GM21786 (cell line): ENCODE measurements around the gene NAGPA.

ENCODE experiments used
- ATAC-seq: cut with Tn5 transposase; IDR thresholded peaks from one replicate; pipeline ENCODE4 v1.9.1; 2021; ENCODE audit not compliant: unreplicated experiment

Gene NAGPA

GRCh38 chr16:5030251-5030870 lies 3.4 kb downstream of the NAGPA start:
- no peak for ATAC-seq

DNA sequence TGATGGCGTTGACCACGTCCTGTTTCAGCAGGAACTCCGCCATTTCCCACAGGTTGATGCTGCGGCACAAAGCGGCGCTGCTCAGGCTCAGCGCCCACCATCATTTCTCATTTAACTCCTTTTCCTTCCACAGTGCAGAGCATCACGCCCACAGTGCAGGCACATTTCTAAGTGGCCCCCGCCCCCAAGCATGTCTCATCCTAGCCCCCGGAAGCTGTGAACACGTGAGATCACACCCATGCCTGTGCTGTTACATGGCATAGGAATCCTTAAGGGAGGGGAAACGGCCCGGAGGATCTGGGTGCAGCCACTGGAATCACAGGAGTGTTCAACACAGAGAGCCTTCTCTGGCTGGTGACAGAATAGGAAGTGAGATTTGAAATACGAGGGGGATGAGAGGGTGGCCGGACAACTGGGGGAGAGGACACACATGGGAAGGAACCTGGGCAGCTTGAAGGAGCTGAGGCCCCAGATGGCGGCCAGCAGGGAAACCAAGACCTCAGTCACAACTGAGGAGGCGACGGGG lies 4.7 kb downstream of the NAGPA start:
- no peak for ATAC-seq

- no peak for ATAC-seq
Measured at GRCh38 chr16:5027575-5028235, 6.0 kb downstream of the NAGPA start.

DNA sequence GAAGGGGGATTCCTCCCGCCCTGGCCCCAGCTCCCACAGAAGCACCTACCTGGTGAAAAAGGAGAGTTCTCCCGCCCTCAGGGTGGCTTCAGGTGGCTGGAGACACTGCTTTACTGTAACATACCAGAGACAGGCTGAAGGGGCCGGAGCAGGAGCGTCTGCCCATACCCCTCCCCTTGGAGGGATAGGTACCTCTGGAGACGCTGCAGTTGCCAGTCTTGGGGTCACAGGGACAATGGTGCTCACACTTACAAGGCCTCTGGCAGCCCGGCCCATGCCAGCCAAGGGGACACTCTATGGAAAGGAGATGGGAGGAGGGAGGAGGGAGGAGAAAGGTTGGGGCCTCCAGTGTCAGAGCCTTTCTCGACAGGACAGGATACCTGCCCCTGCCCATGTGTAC lies 6.6 kb downstream of the NAGPA start:
- no peak for ATAC-seq

- no peak for ATAC-seq
Measured at GRCh38 chr16:5026664-5027063, 7.1 kb downstream of the NAGPA start.

DNA sequence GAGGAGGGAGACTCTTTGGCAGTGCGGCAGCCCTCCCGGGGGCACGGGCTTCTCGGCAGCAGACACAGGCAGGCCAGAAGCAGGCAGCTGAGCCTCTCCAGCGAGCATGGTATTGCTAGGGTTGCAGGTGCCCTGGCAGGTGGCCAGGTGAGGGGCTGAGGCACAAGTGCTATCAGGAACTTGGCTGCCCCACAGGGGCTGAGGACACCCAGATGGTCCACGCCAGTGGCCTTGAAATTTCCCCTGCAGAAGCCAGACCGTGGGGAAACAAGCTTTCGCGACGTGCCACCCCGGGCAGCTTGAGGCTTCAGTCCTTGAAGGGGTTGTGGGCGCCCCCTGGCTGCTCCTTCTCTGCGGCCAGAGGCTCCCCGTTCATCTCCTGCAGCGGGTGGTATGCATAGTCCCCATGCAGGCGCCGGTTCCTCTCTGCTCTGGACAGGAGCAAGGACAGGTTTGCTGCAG lies 8.5 kb downstream of the NAGPA start:
- ATAC-seq, result no peak

DNA sequence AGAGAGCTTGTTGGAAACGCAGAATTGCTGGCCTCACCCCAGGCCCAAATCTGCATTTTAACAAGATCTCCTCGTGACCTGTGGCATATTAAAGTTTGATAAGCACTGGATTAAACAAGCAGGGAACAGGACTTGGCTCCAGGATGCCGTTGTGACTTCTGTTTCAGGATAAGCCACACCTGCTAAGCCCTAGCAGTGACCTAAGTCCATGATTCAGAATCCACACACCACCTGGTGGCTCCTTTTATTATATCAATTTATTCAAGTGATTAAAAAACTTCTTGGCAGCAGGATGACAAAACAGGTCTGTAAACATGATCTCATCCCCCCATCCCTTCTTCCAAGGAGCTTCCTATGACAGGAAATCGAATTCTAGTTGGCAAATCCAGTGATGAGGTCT lies 9.1 kb downstream of the NAGPA start:
- ATAC-seq, result no peak

GRCh38 chr16:5022521-5022920 lies 11.2 kb downstream of the NAGPA start:
- ATAC-seq, result no peak

DNA sequence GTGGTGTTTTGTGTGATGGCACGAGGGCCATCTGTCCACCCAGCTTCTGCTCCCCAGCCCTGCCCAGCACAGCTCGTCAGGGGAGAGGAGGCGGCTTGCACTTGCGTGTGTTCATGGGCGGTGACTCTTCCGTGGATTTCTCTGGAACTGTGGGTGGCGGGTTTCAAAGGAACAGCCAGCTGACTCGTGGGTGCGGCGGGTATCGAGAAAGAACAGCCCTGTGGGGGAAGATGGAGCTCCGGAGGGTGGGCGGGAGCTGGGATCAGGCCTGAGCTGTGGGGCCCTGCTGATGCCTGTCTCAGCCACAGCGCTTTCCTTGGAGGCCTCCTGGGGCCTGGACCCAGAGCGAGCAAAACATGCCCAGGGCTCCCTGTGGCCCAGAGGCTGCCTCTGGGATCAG lies 13.2 kb downstream of the NAGPA start:
- no peak for ATAC-seq

DNA sequence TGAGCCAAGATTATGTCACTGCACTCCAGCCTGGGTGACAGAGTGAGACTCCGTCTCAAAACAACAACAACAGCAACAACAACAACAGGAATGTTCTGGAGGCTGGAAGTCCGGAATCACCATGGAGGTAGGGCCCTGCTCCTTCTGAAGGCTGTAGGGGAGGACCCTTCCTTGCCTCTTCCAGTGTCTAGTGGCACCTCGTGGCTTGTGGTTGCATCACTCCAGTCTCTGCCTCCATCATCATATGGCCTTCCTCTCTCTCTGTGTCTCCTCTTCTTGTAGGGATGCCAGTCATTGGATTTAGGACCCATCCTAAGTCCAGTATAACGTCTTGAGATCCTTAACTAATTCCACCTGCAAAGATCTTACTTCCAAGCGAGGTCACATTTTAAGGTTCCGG lies 14.0 kb downstream of the NAGPA start:
- no peak for ATAC-seq

DNA sequence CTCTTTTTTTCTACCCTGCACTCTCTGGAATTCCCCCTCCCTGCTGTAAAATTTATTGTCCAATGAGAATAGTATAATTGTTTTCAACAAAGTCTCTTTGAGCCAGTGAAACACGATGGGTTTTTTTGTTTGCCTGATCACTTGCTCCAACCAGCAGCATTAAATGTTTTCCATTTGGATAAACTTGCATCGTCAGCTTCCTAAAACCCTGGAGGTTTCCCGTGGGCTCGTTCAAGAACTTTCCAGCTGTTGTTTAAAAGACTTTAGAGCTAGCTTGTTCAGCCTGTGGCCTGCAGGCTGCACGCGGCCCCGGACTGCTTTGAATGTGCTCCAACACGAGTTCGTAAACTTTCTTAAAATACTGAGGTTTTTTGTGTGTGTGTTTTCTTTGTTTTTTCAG lies 14.9 kb downstream of the NAGPA start:
- ATAC-seq, result no peak

DNA sequence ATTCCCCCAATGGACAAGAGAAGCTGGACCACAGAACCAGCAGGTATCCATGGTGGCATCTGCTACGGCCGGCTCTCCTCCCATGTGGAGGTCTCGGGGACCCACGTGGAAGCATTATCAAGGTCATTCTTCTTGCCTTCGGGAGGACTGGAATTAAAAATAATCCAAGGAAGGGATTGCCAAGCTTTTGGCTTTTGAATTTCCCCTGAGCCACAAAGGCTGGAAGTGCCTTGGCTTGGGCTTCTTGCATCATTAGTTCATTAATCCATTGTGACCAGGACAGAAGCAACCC lies 16.1 kb downstream of the NAGPA start:
- no peak for ATAC-seq

DNA sequence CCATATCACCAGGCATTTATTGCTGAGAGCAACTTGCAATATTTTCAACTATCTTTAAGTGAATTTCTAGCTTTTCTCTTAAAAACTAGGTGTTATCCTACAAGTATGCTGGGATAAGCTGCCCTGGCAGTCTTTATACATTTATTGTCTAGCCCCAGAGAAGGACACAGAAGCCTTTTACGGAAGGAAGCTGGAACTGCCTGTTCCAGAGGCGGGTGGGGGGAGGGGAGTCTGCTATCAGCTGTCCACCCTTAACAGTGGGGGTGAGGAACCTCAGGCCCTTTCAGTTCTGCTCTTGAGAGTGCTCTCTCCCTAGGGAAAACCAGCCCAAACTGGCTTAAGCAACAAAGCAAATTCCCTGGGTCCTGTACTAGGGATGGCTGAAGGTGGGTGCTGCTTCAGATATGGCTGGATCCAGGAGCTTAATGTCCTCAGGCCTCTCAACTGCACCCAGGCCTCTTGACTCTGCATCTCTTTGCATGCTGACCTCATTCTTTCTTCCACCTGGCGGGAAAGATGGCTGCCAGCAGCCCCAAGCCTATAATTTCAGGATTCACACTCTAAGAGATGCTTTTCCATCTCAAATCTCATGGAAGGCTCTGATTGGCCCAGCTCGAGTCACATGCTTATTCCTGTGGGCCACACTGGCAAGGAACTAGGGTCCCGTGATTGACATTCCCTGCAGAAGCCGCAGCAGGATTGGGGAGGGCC lies 16.6 kb downstream of the NAGPA start:
- ATAC-seq, result no peak

GRCh38 chr16:5015887-5016286 lies 17.8 kb downstream of the NAGPA start:
- no peak for ATAC-seq

GRCh38 chr16:5015351-5015750 lies 18.4 kb downstream of the NAGPA start:
- ATAC-seq, result no peak

GRCh38 chr16:5012887-5013286 lies 20.8 kb downstream of the NAGPA start:
- no peak for ATAC-seq

DNA sequence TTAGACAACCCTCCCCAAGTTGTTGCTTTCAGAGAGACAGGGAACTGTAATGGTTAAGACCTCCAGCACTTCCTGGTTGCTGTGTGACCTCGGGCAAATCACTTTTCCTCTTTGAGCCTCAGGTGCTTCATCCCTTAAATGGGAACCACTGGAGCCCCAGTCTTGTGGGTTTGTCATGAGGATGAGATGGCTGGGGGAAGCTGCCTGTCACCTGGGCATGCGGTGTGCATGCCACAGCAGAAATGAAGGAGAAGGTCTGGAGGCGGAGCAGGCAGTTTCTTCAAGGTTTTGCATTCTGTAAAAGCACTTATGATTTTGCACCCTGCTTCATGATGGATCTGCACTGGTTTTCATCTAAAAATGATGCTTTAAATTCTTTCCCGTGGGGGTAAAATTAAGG lies 22.1 kb downstream of the NAGPA start:
- ATAC-seq, result no peak

DNA sequence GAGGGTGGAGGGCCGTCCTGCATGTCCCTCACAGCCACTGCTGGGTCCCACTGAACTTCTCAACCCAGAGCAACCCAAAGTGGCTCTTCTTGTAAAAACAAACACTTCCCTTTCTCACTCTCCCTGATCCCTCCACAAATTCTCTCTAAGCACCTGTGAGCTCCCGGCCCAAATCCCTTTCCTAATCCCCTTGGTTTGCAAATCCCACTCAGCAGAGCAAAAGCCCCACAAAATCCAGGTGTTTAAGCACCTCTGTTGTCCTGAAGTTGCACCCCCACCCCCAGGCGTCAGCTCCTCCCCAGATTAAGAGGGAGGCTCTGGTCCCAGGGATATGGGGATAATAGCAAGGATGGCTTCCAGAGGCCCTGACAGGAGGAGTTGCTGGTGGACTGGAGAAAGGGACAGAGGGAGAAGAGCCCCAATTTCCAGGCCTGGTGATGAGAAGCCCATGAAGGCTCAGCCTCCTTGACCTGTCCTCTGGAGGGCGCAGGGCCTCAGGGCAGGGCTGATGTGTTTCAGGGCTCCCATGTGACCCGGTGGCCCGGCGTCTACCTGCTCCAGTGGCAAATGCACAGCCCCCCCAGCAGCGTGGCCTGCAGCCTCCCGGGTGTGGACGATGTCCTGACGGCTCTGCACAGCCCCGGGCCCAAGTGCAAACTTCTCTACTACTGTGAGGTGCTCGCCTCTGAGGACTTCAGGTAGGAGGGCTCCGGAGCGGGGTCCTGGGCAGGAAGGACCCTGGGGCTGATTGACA lies 23.0 kb downstream of the NAGPA start:
- ATAC-seq, result no peak

GRCh38 chr16:5008311-5008731 lies 25.4 kb downstream of the NAGPA start:
- no peak for ATAC-seq

DNA sequence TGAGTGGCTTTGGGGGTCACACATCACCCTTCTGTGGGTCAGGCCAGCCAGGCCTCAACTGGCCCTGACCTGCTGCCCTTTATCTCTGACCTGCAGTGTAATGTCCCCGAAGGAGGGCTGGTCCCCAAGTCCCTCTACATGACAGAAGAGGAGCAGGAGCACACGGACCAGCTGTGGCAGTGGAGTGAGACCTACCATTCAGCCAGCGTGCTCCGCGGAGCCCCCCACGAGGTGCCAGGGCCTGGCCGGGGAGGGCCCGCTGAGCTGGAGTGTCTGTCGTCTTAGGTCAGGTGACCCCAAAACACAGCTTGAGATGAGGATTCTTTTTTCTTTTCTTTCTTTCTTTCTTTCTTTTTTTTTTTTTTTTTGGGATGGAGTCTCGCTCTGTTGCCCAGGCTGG lies 26.5 kb downstream of the NAGPA start:
- ATAC-seq, result no peak

DNA sequence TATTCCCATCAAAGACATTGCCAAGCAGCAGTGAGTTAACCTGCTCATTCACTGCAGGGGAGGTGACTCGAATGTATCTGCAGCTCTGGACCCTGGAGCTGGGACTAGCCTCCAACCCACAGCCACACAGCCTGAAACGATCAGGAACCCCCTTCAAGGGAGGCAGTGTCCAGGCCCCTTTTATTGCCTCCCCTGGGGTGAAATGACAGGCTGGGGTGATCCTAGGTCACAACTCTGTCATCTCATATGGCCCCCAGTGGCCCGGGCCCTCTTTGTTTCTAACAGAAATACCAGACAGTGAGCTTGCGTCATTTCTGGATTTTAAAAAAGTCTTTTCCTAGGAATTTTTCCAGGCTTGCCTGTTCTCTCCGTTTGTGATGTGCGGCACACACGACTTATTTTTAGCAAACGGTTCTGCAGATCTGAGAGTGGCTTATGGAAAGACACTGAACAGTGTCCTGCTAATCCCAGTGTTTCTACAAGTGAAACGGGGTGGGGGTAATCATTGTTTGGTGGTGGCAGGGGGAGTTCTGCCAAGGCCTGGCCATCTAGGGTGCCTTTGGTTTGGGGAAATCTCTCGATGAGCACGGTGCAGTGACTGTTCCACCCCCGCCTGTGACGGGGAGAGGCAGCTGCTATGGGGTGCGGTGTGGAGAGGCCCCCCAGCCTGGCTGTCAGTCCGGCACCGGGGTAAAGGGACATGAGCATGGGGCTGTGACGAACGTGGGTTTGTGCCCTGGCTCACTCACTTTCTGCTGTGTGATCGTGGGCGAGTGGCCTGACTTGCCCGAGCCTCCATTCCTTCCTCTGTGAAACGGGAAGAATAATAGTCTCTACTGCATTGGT lies 27.2 kb downstream of the NAGPA start:
- no peak for ATAC-seq
